ENCODE measurements around the gene DIO1. TPM values are rescaled to one million over a fixed set of nuclear protein-coding genes. Genes with fewer than 3 reads are reported as not detected.

DIO1 gene
- total RNA-seq, 1 donor from 2014 or later, result not detected

Other genes with a start within 250 kb of the DIO1 start
- 38.0 and 38.3 TPM in 2 replicates for gene GLIS1, start 155.0 kb upstream of the DIO1 start, total RNA-seq
- 9.8 and 10.7 TPM in 2 replicates for gene NDC1, start 55.9 kb upstream of the DIO1 start, total RNA-seq
- gene YIPF1, start 4.4 kb upstream of the DIO1 start, total RNA-seq, result 25.3 and 25.6 TPM in 2 replicates
- 29.2 and 29.9 TPM in 2 replicates for gene IFT25, start 51.5 kb downstream of the DIO1 start, total RNA-seq
- 30.1 and 32.8 TPM in 2 replicates for gene LRRC42, start 52.2 kb downstream of the DIO1 start, total RNA-seq
- not detected in 2 replicates for gene LDLRAD1, start 124.0 kb downstream of the DIO1 start, total RNA-seq
- gene TMEM59, start 159.0 kb downstream of the DIO1 start, total RNA-seq, result 399 and 409 TPM in 2 replicates
- gene TCEANC2, start 159.4 kb downstream of the DIO1 start, total RNA-seq, result 3.1 and 3.9 TPM in 2 replicates

All from osteocyte (in vitro differentiated cells).